ENCODE data around the gene GAPT. TPM values are rescaled to one million over a fixed set of nuclear protein-coding genes. Genes with fewer than 3 reads are reported as not detected.

GAPT gene
- total RNA-seq, 4 donors from 2014 or later: 0.39 to 1.6 TPM; not detected in 2

- WGBS, 2 donors: 73 to 76% methylated on average over 5 of the region's 5 CpGs
- no peak for DNase-seq (ENCODE audit: low spot score in 2 of 2)
- TF ChIP-seq POLR2A (IDR thresholded peaks at IDR 0.05): no peak
- TF ChIP-seq, protein P1, sequence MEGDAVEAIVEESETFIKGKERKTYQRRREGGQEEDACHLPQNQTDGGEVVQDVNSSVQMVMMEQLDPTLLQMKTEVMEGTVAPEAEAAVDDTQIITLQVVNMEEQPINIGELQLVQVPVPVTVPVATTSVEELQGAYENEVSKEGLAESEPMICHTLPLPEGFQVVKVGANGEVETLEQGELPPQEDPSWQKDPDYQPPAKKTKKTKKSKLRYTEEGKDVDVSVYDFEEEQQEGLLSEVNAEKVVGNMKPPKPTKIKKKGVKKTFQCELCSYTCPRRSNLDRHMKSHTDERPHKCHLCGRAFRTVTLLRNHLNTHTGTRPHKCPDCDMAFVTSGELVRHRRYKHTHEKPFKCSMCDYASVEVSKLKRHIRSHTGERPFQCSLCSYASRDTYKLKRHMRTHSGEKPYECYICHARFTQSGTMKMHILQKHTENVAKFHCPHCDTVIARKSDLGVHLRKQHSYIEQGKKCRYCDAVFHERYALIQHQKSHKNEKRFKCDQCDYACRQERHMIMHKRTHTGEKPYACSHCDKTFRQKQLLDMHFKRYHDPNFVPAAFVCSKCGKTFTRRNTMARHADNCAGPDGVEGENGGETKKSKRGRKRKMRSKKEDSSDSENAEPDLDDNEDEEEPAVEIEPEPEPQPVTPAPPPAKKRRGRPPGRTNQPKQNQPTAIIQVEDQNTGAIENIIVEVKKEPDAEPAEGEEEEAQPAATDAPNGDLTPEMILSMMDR (IDR thresholded peaks at IDR 0.05): no peak
- intact Hi-C loops (cut with DNase I; ENCODE audit: low total_unique reads): no loop called here
- H3K4me3 ChIP-seq (ENCODE audit: low read depth, poor library complexity, severe bottlenecking): no peak overlapping the region
These were observed 36.2 kb upstream of the GAPT start for GRCh38 chr5:58455066-58455465.

GRCh38 chr5:58455480-58455879 lies 35.8 kb upstream of the GAPT start:
- TF ChIP-seq, protein P1 (IDR thresholded peaks at IDR 0.05): no peak
- 84 to 86% methylated on average over 5 of the region's 5 CpGs for WGBS, 2 donors
- no peak for DNase-seq (ENCODE audit: low spot score in 2 of 2)
- no peak overlapping the region for H3K4me3 ChIP-seq (ENCODE audit: low read depth, poor library complexity, severe bottlenecking)
- intact Hi-C loops (cut with DNase I; ENCODE audit: low total_unique reads): no loop called here

DNA sequence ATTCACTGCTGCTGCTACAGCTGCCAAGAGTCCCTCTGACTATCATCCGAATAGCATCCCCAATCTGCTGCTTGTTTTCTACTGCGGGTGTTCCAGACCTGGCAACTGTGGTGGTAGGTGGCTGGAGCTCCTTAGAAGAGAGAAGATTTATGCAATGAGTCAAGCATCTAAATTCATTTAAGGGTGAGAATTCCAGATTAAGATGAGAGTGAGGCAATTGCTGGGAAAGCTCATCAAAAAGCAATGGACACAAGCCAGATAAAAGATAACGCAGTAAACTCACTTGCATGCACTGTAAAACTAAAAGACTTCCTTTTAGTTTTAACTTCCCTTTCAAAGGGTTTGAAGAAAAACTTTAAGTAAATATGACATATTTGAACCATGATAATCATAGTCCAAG lies 35.2 kb upstream of the GAPT start:
- no peak for TF ChIP-seq POLR2A (IDR thresholded peaks at IDR 0.05)
- TF ChIP-seq, protein P1 (IDR thresholded peaks at IDR 0.05): no peak
- 39 to 51% methylated on average over 3 of the region's 3 CpGs for WGBS, 2 donors
- intact Hi-C loops (cut with DNase I; ENCODE audit: low total_unique reads): no loop called here
- DNase-seq (ENCODE audit: low spot score in 2 of 2): no peak
- H3K4me3 ChIP-seq (ENCODE audit: low read depth, poor library complexity, severe bottlenecking): no peak overlapping the region

GRCh38 chr5:58456486-58456885 lies 34.7 kb upstream of the GAPT start:
- no peak for TF ChIP-seq POLR2A (IDR thresholded peaks at IDR 0.05)
- H3K4me3 ChIP-seq (ENCODE audit: low read depth, poor library complexity, severe bottlenecking): no peak overlapping the region
- intact Hi-C loops (cut with DNase I; ENCODE audit: low total_unique reads): no loop called here
- 67 to 81% methylated on average over 1 of the region's 1 CpG for WGBS, 2 donors
- DNase-seq (ENCODE audit: low spot score in 2 of 2): no peak

DNA sequence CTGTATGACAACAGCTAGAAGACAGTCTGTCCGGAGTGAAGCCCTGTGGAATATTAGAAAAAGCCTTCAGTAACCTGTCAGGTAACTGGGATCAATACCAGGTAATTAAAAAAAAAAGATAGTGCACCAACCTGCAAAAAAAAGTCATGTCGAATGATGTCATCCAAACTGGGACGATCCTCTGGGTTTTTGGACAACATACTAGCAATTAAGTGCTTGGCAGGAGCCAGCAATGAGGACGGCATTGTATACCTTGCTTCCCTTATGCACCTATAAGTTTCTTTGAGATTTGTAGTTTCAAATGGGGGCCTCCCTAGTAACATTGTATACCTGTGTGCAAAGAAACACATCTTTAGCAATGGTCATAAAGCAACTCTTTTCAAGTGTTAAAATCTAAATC lies 34.2 kb upstream of the GAPT start:
- TF ChIP-seq POLR2A (IDR thresholded peaks at IDR 0.05): no peak
- TF ChIP-seq, protein P1 (IDR thresholded peaks at IDR 0.05): no peak
- no peak overlapping the region for H3K4me3 ChIP-seq (ENCODE audit: low read depth, poor library complexity, severe bottlenecking)
- intact Hi-C loops (cut with DNase I; ENCODE audit: low total_unique reads): no loop called here
- 46% methylated on average over 4 of the region's 4 CpGs for WGBS, 2 donors
- DNase-seq (ENCODE audit: low spot score in 2 of 2): no peak

DNA sequence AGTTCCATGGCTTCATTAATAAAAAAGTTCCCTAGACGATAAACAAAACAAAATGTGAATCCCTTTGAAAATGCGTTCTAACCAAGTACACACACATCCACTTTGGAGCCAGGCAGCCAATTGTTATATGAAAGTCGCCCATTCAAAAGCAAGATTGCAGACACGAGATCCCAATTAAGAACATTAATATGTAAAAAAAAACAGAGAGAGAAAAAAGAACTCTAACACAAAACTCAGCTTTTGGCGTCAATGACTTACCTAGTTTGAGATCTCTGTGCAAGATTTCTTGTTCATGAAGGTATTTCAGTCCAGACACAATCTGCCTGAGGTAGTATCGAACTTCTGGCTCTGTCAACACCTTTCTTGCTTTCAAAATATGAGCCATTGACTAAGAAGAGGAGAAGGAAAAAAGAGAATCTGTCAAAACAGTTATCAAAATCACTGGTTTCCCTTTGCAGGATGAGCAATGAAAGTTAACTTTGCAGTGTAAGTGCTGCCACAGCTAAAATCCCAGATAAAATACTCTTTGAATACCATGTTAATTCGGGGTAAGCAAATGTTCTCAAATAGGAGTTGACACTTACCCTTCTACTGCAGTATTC lies 33.0 kb upstream of the GAPT start:
- TF ChIP-seq POLR2A (IDR thresholded peaks at IDR 0.05): no peak
- TF ChIP-seq, protein P1 (IDR thresholded peaks at IDR 0.05): no peak
- intact Hi-C loops (cut with DNase I; ENCODE audit: low total_unique reads): no loop called here
- H3K4me3 ChIP-seq (ENCODE audit: low read depth, poor library complexity, severe bottlenecking): peak overlapping the region; percentile 82
- DNase-seq (ENCODE audit: low spot score in 2 of 2): no peak
- WGBS, 2 donors: 30 to 33% methylated on average over 7 of the region's 7 CpGs
